OCI-LY7 (cell line): ENCODE measurements around the gene ATP6V0D1. TPM values are rescaled to one million over a fixed set of nuclear protein-coding genes. Genes with fewer than 3 reads are reported as not detected.

ENCODE experiments used
- BruUV-seq: library from RNA; stranded (reverse); fragments of 400-500 nt; replicated peaks from 2 replicates; lab custom pipeline; 2021; lab: Mats Ljungman, UMichigan
- CTCF ChIA-PET: fragments of 300-600 bp; sonication (Branson Sonifier 250); formaldehyde crosslinking; loops from one replicate; lab custom pipeline; 2022; ENCODE audit warnings: antibody characterized with exemption; ENCODE audit not compliant: unreplicated experiment; lab: Charles Lee
- POLR2A ChIA-PET: fragments of 300-600 bp; sonication (Branson Sonifier 250); formaldehyde crosslinking; loops from one replicate; lab custom pipeline; 2022; ENCODE audit warnings: antibody characterized with exemption; lab: Charles Lee
- DNase-seq: peaks from one replicate; pipeline ENCODE4 v3.0.0-alpha.2; 2015; ENCODE audit warnings: low spot score
- H2AFZ ChIP-seq: fragments of 200-600 bp; sonication (generic), shearing (Covaris generic); 2 replicates; pipeline ENCODE4 v1.6.1; 2014; ENCODE audit warnings: mild to moderate bottlenecking, antibody characterized with exemption, low read length, moderate library complexity
- H3K27ac ChIP-seq: fragments of 200-600 bp; sonication (generic); 2 replicates; pipeline ENCODE4 v1.5.1; 2014; ENCODE audit warnings: mixed run types, low read depth, mild to moderate bottlenecking, moderate library complexity, low read length, inconsistent platforms; ENCODE audit not compliant: poor library complexity, severe bottlenecking
- H3K36me3 ChIP-seq: fragments of 200-600 bp; sonication (generic); 2 replicates; pipeline ENCODE4 v1.6.1; 2014; ENCODE audit warnings: mild to moderate bottlenecking, antibody characterized with exemption, low read length, moderate library complexity, mixed read lengths; ENCODE audit not compliant: insufficient read depth
- H3K4me1 ChIP-seq: fragments of 200-600 bp; sonication (generic); 2 replicates; pipeline ENCODE4 v1.5.1; 2014; ENCODE audit warnings: mild to moderate bottlenecking, low read length; ENCODE audit not compliant: insufficient read depth, poor library complexity, severe bottlenecking
- H3K4me2 ChIP-seq: fragments of 200-600 bp; sonication (generic); 2 replicates; pipeline ENCODE4 v1.6.1; 2014; ENCODE audit warnings: mild to moderate bottlenecking, low read length
- H3K4me3 ChIP-seq: fragments of 200-600 bp; sonication (generic); 2 replicates; pipeline ENCODE4 v1.5.1; 2014; ENCODE audit warnings: mild to moderate bottlenecking, low read depth, low read length; ENCODE audit not compliant: poor library complexity, severe bottlenecking
- H3K79me2 ChIP-seq: fragments of 200-600 bp; sonication (generic); 2 replicates; pipeline ENCODE4 v1.6.1; 2016; ENCODE audit warnings: low read depth, mild to moderate bottlenecking, low read length, moderate library complexity, mixed read lengths; ENCODE audit not compliant: insufficient read depth
- H3K9me2 ChIP-seq: fragments of 200-600 bp; sonication (generic); 2 replicates; pipeline ENCODE4 v1.6.1; 2016; ENCODE audit warnings: mild to moderate bottlenecking, low read length, mixed read lengths; ENCODE audit not compliant: insufficient read depth
- H3K9me3 ChIP-seq: fragments of 200-600 bp; sonication (generic); 2 replicates; pipeline ENCODE4 v1.6.1; 2014; ENCODE audit warnings: mild to moderate bottlenecking, mixed run types, low read length, mixed read lengths
- H4K20me1 ChIP-seq: fragments of 200-600 bp; sonication (generic); 2 replicates; pipeline ENCODE4 v1.6.1; 2014; ENCODE audit warnings: mild to moderate bottlenecking, antibody characterized with exemption, low read length, moderate library complexity, mixed read lengths; ENCODE audit not compliant: insufficient read depth
- CTCF ChIP-seq: fragments of 200-600 bp; sonication (generic); conservative IDR thresholded peaks from 2 replicates; pipeline ENCODE4 v1.5.1; 2014; ENCODE audit warnings: mild to moderate bottlenecking, antibody characterized with exemption, low read length, moderate library complexity, mixed read lengths
- EZH2phosphoT487 ChIP-seq: fragments of 200-600 bp; sonication (generic); IDR thresholded peaks from 2 replicates; pipeline ENCODE4 v1.6.1; 2018; ENCODE audit warnings: low read depth, borderline replicate concordance, mild to moderate bottlenecking, mixed run types, antibody characterized with exemption, low read length, moderate library complexity, mixed read lengths
- intact Hi-C: fragments of 100-400 bp; cut with micrococcal nuclease; formaldehyde crosslinking; loops from one replicate; pipeline ENCODE4 v1.10.0; 2022; ENCODE audit not compliant: unreplicated experiment
- total RNA-seq, 2 experiments: library from RNA; depleted of rRNA in 1 of 2; stranded (reverse); fragments of >200 nt in 1 of 2; shearing (Covaris generic) in 1 of 2; gene quantifications; 2 replicates each; pipeline ENCODE4 v1.2.3, GENCODE V29; 2014 to 2022

The ATP6V0D1 gene
- total RNA-seq, 2 experiments from 2014 or later = 24.4 to 38.0 TPM

GRCh38 chr16:67391424-67392300, 89.3 kb downstream of the ATP6V0D1 start:
- Histone ChIP-seq H4K20me1 (no peaks in the 10 kb centered on the region), H3K27ac (no peak overlapping the region), H3K79me2 (no peaks in the 10 kb centered on the region), H3K4me2 (no peak overlapping the region), H3K4me3 (no peak overlapping the region), H3K36me3 (no peaks in the 10 kb centered on the region), H3K9me3 (no peaks in the 10 kb centered on the region), H3K4me1 (no peaks in the 10 kb centered on the region), H2AFZ (no peak overlapping the region), H3K9me2 (no peaks in the 10 kb centered on the region)
- TF ChIP-seq CTCF = no peak
- TF ChIP-seq EZH2phosphoT487 = no peak
- CTCF ChIA-PET = no interaction called here
- intact Hi-C loops = no loop called here
- POLR2A ChIA-PET = interaction anchor here (0.5 kb wide), 1 partner anchor 851 kb away, joined by 6 read pairs; no protein-coding TSS in a partner anchor
- DNase-seq = no peak
- BruUV-seq = no TSS peak

GRCh38 chr16:67390816-67391423, 90.0 kb downstream of the ATP6V0D1 start:
- Histone ChIP-seq H3K4me2 (no peak overlapping the region), H4K20me1 (no peaks in the 10 kb centered on the region)

More at GRCh38 chr16:67390816-67391423, 90.0 kb downstream of the ATP6V0D1 start:
- Histone ChIP-seq H3K27ac (no peak overlapping the region), H3K9me3 (no peaks in the 10 kb centered on the region), H3K4me1 (no peaks in the 10 kb centered on the region), H2AFZ (no peak overlapping the region), H3K79me2 (no peaks in the 10 kb centered on the region), H3K36me3 (no peaks in the 10 kb centered on the region), H3K9me2 (no peaks in the 10 kb centered on the region), H3K4me3 (no peak overlapping the region)
- DNase-seq = no peak
- no TSS peak for BruUV-seq
- TF ChIP-seq EZH2phosphoT487 (no peak), CTCF (no peak)
- ChIA-PET CTCF (no interaction called here), POLR2A (interaction anchor here (0.5 kb wide), 1 partner anchor 851 kb away, joined by 6 read pairs; no protein-coding TSS in a partner anchor)
- intact Hi-C loops = no loop called here
